GM19239 (cell line): Measurements from ENCODE around the gene NTF3.

Experiments
- DNase-seq: peaks from one replicate; pipeline ENCODE4 v3.0.0; 2011; ENCODE audit warnings: low spot score; ENCODE audit not compliant: insufficient read length
- FAIRE-seq: peaks from 2 replicates; lab custom pipeline; 2011; peaks lifted over from hg19 to GRCh38; lab: Jason Lieb, UNC

Gene NTF3

GRCh38 chr12:5507944-5508343, 76.0 kb downstream of the NTF3 start:
- DNase-seq (no peak), FAIRE-seq (no peak)

DNA sequence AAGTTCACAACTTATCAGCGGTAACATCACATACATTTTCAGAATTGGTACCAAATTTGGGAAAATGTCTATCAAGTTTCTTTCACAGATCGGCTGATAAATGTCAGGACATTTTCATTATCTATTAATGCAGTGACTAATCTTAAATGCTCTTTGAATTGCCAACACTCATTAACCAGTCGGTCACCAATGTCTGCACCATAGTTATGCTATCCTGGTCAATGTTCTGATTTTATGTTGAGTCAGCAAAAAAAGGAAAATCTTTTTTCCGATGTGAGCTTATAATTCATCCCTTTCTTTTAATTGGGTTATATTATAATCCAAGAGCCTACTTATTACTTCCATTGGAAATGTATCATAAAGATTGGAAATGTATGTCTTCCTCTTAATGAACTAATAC, 77.2 kb downstream of the NTF3 start:
- no peak for FAIRE-seq
- DNase-seq: no peak

- no peak for FAIRE-seq
- DNase-seq: no peak
Observed at GRCh38 chr12:5509557-5509956, 77.6 kb downstream of the NTF3 start.

- DNase-seq: no peak
- FAIRE-seq: no peak
Observed at GRCh38 chr12:5510251-5510805, 78.4 kb downstream of the NTF3 start.

DNA sequence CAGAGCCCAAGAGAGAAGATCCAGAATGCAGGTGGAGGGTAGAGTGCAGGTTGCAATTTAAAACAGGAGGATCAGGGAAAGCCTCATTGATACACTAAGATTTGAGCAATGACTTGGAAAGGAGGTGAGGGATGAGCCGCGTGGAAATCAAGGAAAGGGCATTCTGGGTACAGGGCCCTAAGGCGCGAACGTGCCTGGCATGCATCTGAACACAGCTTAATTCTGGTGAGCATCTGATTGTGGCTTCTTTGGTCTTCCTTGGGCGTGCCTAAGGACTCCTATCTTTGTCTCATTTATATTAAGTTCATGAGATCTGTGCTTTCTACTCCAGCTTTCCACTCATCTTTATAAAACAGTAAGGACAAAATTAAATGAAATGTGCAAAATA, 79.3 kb downstream of the NTF3 start:
- FAIRE-seq: no peak

GRCh38 chr12:5511644-5512600, 80.0 kb downstream of the NTF3 start:
- DNase-seq: no peak
- no peak for FAIRE-seq

More for the DNA sequence above, 79.3 kb downstream of the NTF3 start:
- DNase-seq: no peak

DNA sequence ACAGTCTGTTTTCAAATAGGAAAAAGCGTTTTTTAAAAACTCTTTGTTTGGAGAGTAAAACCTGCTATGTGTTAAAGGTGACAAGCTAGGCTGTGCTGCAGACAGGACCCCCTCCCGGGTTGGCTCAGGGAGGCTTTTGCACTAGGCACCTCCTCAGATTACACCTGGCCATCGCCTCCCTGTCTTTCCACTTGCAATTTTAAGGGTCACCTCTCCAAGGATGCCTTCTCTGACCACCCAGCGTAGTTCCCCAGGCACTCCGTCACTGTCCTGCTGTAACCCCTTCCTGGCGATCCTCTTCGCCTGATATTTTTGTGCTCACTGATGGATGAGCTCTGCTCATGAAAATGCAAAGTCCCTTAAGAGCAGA, 80.7 kb downstream of the NTF3 start:
- no peak for FAIRE-seq

GRCh38 chr12:5513406-5513805, 81.5 kb downstream of the NTF3 start:
- no peak for FAIRE-seq
- no peak for DNase-seq

More for the DNA sequence above, 80.7 kb downstream of the NTF3 start:
- DNase-seq: no peak

GRCh38 chr12:5514016-5514415, 82.1 kb downstream of the NTF3 start:
- no peak for DNase-seq
- no peak for FAIRE-seq

DNA sequence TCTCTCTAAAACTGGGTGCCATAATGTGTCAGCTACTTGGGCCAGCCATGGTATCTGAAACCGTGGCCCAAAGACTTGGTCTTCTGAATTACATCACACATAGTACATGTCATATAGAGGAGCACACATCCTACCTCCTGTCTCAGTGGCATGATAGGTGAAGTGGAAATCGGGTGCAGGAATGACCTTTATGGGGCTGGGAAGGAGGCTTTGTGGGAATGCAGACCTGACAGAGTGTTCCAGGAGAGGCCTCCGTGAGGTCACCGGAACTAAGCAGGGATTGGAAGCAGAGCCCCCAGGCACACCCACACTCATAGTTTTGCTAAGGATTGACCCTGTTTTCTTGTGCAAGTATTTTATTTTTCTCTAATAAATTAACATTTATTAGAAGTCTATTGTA, 82.6 kb downstream of the NTF3 start:
- DNase-seq: no peak
- FAIRE-seq: no peak

DNA sequence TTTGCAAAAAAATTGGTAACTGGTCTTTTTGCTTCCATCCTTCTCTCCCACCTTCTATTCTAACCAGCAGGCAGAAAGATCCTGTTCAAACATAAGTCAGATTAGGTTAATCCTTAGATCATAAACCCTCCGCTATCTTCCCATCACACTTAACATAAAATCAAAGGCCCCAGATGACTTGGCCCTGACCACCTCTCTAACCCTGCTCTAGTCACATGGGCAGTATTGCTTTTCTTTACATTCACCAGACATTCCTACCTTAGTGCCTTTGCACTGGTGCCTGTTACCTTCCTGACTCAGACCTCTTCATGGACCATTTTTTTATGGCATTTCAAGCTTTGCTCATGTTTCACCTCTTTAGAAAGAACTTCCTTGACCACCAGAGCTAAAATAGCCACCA, 83.5 kb downstream of the NTF3 start:
- DNase-seq (no peak), FAIRE-seq (no peak)

- FAIRE-seq (no peak), DNase-seq (no peak)
Observed at GRCh38 chr12:5516371-5517241, 84.7 kb downstream of the NTF3 start.

DNA sequence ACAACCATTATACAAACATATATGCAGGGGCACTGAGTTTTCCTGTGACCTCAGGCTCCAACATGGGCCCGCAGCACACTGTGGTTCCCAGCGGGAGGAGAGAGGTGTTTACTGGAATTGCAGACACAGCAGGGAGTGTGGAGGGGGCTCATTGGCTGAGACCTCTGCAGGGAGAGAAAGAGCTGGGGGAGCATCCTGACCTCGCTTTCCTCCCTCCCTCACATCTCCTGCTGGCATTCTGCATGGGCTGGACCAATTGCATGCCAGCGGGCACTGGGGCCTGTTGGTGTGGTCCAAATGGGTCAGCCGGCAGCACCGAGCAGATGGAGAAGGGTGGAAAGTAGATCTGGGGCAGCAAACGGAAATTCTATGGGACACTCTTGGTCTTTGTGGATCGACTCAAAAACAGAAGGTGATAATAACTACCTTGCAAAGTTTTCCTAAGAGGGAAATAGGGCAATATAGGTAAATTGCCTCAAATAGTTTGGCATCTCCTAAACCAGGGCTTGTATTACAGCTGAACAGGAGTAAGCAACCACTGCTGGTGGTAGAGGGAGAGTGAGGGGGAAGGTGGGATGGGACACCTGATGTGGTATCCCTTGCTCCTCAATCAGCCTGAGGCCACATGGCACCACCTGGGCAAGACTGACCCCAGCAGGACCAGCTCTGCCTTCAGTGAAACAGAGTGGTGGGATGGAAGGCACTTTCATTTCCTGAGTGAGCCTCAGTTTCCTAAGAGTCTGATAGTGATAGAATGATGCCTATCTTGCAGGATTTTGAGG, 86.9 kb downstream of the NTF3 start:
- FAIRE-seq: no peak
- no peak for DNase-seq

- FAIRE-seq (no peak), DNase-seq (no peak)
Observed at GRCh38 chr12:5520037-5520436, 88.1 kb downstream of the NTF3 start.

DNA sequence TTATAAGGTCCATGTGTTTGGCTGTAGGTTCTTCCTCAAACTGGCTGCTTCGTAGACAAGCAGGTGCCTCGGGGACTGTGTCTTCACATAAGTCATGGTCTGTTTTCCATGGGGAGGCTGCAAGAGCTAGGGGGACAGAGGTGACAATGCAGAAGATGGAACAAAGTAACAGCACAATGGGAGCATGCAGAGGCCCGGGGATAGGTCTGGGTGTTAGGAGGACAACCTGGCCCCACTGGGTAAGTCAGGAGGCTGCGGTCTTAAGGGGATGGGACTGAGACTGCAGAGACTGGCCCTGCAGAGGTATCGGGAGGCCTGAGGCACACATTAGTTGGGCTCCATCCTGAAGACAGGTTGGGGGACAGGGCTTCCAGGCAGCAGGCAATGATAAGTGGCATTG, 88.9 kb downstream of the NTF3 start:
- FAIRE-seq: no peak
- DNase-seq: no peak

GRCh38 chr12:5521456-5522325, 89.8 kb downstream of the NTF3 start:
- DNase-seq: no peak
- no peak for FAIRE-seq

- FAIRE-seq: no peak
- DNase-seq: no peak
Observed at GRCh38 chr12:5522432-5523335, 90.8 kb downstream of the NTF3 start.

DNA sequence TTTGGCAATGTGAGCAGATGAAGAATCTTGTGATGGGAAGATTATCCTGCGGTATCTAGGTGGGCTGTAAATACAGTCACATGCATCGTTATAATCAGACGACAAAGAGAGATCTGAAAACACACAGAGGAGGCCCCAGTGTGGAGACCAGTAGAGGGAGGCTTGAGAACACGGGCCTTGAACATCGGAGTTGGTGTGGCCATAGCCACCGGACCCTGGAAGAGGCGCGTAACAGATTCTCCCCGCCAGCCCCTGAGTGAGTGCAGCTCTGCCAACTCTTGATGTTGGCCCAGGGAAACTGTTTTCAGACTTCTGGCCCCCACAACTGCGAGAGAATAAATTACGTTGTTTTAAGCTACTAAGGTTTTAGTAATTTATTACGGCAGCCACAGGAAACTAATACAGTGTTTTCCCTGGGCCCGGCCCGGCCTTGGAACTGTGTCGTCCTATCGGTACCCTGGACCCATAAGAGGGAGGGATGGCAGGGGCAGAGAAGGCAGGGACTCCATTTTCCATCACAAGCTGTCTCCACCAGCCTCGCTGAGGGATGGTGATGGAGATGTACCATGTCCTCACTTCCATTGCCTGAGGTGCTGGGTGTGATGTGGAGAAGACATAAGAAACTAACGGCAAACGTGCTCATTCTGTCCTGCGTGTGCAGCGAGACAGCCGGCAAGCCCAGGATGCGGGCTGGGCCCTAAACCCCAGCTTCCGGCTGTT, 91.6 kb downstream of the NTF3 start:
- no peak for DNase-seq
- no peak for FAIRE-seq
